ENCODE results near the gene AAR2.

AAR2 gene

GRCh38 chr20:36262440-36262839 is 26.2 kb downstream of the AAR2 start:
- no peaks in the 10 kb centered on the region for H3K36me3 Mint-ChIP-seq
- H3K9me3 Mint-ChIP-seq: no peaks in the 10 kb centered on the region
- ATAC-seq: no peak
- no peak overlapping the region for H3K27ac Mint-ChIP-seq
- H3K27me3 Mint-ChIP-seq: no peaks in the 10 kb centered on the region
- H3K4me1 Mint-ChIP-seq: no peaks in the 10 kb centered on the region
- no peak overlapping the region for H3K4me3 Mint-ChIP-seq

GRCh38 chr20:36264426-36265246 is 28.4 kb downstream of the AAR2 start:
- ATAC-seq: no peak
- Mint-ChIP-seq H3K27ac (no peak overlapping the region), H3K4me3 (no peak overlapping the region), H3K9me3 (no peaks in the 10 kb centered on the region), H3K4me1 (no peaks in the 10 kb centered on the region), H3K27me3 (no peaks in the 10 kb centered on the region), H3K36me3 (no peaks in the 10 kb centered on the region)

GRCh38 chr20:36266189-36266588 is 29.9 kb downstream of the AAR2 start:
- no peak overlapping the region for H3K27ac Mint-ChIP-seq
- H3K36me3 Mint-ChIP-seq: no peaks in the 10 kb centered on the region
- no peak overlapping the region for H3K4me3 Mint-ChIP-seq
- H3K27me3 Mint-ChIP-seq: no peaks in the 10 kb centered on the region
- no peak for ATAC-seq
- H3K9me3 Mint-ChIP-seq: no peaks in the 10 kb centered on the region
- H3K4me1 Mint-ChIP-seq: no peaks in the 10 kb centered on the region

GRCh38 chr20:36267605-36268381 is 31.5 kb downstream of the AAR2 start:
- Mint-ChIP-seq H3K27me3 (peaks cover 6% of the 10 kb centered on the region), H3K4me3 (no peak overlapping the region), H3K4me1 (no peaks in the 10 kb centered on the region), H3K27ac (no peak overlapping the region), H3K36me3 (no peaks in the 10 kb centered on the region), H3K9me3 (no peaks in the 10 kb centered on the region)
- ATAC-seq: no peak

GRCh38 chr20:36268440-36269342 is 32.4 kb downstream of the AAR2 start:
- H3K36me3 Mint-ChIP-seq: no peaks in the 10 kb centered on the region
- peaks cover 15% of the 10 kb centered on the region for H3K27me3 Mint-ChIP-seq
- ATAC-seq: no peak
- no peaks in the 10 kb centered on the region for H3K4me1 Mint-ChIP-seq
- no peaks in the 10 kb centered on the region for H3K9me3 Mint-ChIP-seq
- H3K4me3 Mint-ChIP-seq: no peak overlapping the region
- no peak overlapping the region for H3K27ac Mint-ChIP-seq

- no peaks in the 10 kb centered on the region for H3K4me1 Mint-ChIP-seq
- H3K4me3 Mint-ChIP-seq: no peak overlapping the region
- no peaks in the 10 kb centered on the region for H3K9me3 Mint-ChIP-seq
- peaks cover 23% of the 10 kb centered on the region for H3K27me3 Mint-ChIP-seq
- no peak overlapping the region for H3K27ac Mint-ChIP-seq
- no peak for ATAC-seq
- no peaks in the 10 kb centered on the region for H3K36me3 Mint-ChIP-seq
These were observed 33.2 kb downstream of the AAR2 start for GRCh38 chr20:36269507-36269906.

GRCh38 chr20:36270744-36271638 is 34.7 kb downstream of the AAR2 start:
- peaks cover 36% of the 10 kb centered on the region for H3K27me3 Mint-ChIP-seq
- ATAC-seq: no peak
- H3K4me3 Mint-ChIP-seq: no peak overlapping the region

GRCh38 chr20:36271639-36272546 is 35.6 kb downstream of the AAR2 start:
- H3K4me3 Mint-ChIP-seq: no peak overlapping the region
- H3K36me3 Mint-ChIP-seq: no peaks in the 10 kb centered on the region
- no peaks in the 10 kb centered on the region for H3K9me3 Mint-ChIP-seq
- no peaks in the 10 kb centered on the region for H3K4me1 Mint-ChIP-seq
- H3K27ac Mint-ChIP-seq: no peak overlapping the region
- ATAC-seq: no peak
- peaks cover 36% of the 10 kb centered on the region for H3K27me3 Mint-ChIP-seq

More at GRCh38 chr20:36270744-36271638, 34.7 kb downstream of the AAR2 start:
- Mint-ChIP-seq H3K36me3 (no peaks in the 10 kb centered on the region), H3K27ac (no peak overlapping the region), H3K4me1 (no peaks in the 10 kb centered on the region), H3K9me3 (no peaks in the 10 kb centered on the region)

DNA sequence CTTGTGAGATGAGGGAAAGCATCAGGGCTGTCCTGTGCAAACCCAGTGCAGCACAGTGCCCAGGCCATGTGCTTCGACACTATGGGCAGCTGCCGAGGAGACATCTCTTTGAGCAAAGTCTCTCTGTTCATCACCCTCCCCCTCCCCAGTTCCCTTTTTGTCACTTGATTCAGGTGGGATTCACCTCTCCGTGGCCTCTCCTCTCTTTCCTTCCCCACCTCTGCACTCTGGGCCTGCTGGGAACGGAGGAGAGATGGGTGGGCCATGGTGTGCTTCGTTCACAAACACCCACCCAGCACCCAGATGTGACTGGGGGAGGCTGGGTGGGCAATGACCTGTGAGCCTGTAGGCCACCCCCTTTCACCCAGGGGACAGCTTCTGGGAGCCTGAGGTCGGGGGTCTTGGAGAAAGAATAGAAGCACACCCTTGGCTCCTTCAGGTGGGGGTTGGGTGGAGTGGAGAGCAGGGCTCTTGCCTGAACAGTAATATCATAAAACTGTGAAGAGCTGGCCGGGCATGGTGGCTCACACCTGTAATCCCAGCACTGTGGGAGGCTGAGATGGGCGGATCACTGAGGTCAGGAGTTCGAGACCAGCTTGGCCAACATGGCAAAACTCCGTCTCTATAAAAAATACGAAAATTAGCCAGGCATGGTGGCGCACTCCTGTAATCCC is 36.4 kb downstream of the AAR2 start:
- ATAC-seq: no peak
- Mint-ChIP-seq H3K4me1 (no peaks in the 10 kb centered on the region), H3K4me3 (no peak overlapping the region), H3K27ac (no peak overlapping the region), H3K9me3 (no peaks in the 10 kb centered on the region), H3K36me3 (no peaks in the 10 kb centered on the region), H3K27me3 (peaks cover 43% of the 10 kb centered on the region)

DNA sequence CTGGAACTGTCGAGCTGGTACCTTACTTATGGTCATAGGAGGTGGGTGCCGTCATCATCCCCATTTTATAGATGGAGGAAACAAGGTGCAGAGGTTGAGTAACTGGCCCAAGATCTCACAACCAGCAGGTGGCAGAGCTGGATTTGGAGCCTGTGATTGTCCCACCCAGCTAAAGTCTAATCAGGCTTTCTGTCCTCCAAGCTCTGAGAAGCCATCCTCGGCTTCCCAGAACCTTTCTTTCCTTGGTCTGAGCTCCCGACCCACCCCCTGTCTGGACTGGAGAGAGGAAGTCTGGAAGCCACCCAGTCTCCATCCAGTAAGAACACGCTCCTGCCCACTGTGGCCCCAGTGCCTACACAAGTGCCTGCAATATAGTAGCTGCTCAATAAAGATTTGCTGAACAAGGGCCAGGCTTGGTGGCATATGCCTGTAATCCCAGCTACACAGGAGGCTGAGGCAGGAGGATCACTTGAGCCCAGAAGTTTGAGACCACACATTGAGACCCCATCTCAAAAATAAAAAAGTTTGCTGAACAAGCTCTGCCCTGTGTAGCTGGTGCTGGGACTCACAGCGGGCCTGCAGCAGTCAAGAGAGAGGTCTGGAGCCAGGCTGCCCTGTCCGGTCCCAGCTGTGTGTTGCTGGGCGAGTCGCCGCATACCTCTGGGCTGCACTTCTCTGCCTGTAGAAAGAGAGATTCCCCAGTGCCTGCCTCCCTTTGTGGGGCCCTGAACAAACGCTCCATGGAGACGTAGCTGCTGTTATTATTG is 37.3 kb downstream of the AAR2 start:
- Mint-ChIP-seq H3K36me3 (no peaks in the 10 kb centered on the region), H3K27ac (no peak overlapping the region), H3K4me3 (no peak overlapping the region), H3K4me1 (no peaks in the 10 kb centered on the region), H3K27me3 (peaks cover 49% of the 10 kb centered on the region), H3K9me3 (no peaks in the 10 kb centered on the region)
- no peak for ATAC-seq

DNA sequence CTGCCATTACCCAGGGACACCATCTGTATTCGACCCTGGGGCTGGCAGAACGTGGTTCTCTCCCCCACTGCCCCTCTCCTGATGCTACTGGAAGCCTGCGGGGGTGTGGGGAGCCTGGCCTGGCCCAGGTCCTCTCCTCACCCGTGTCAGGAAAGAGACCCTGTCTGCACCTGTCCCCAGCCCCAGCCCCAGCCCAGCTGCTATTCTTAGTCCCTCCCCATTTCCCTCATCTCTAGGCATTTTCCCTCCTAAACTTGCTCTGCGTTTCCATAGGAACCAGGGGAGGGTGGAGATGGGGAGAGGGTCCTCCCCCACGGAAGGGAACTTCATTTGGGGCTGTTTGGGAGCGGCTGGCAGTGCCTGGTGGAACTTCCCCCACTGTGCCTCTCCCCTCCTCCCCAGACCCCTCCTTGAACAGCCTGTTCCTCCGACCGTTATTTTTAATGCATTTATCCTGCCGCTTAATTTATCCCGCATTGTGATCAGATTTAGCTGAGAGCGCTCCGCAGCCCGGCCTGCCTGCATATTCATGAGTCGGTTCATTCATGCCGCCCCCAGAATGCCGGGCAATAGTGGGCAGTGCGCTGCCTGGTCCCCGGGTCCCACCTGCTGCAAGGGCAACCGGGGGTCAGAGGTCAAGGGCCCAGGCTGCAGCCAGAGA is 38.0 kb downstream of the AAR2 start:
- no peaks in the 10 kb centered on the region for H3K36me3 Mint-ChIP-seq

GRCh38 chr20:36275011-36275410 is 38.7 kb downstream of the AAR2 start:
- peaks cover 50% of the 10 kb centered on the region for H3K27me3 Mint-ChIP-seq
- no peaks in the 10 kb centered on the region for H3K4me1 Mint-ChIP-seq
- no peaks in the 10 kb centered on the region for H3K36me3 Mint-ChIP-seq
- H3K4me3 Mint-ChIP-seq: no peak overlapping the region
- H3K27ac Mint-ChIP-seq: no peak overlapping the region
- H3K9me3 Mint-ChIP-seq: no peaks in the 10 kb centered on the region
- ATAC-seq: no peak

More for the DNA sequence above, 38.0 kb downstream of the AAR2 start:
- no peak overlapping the region for H3K27ac Mint-ChIP-seq
- no peaks in the 10 kb centered on the region for H3K4me1 Mint-ChIP-seq
- peaks cover 49% of the 10 kb centered on the region for H3K27me3 Mint-ChIP-seq
- H3K4me3 Mint-ChIP-seq: no peak overlapping the region
- no peaks in the 10 kb centered on the region for H3K9me3 Mint-ChIP-seq
- no peak for ATAC-seq
